SJCRH30 (cell line): ENCODE measurements around the gene OR2B6. TPM values are rescaled to one million over a fixed set of nuclear protein-coding genes. Genes with fewer than 3 reads are reported as not detected.
"Not testable (repeated sequence)": the region's sequence is repeated elsewhere in the genome, so short reads cannot be mapped to it uniquely, and the experiment has no call there.

Experiments
- DNase-seq, 2 experiments: peaks; one replicate each; pipeline ENCODE4 v3.0.0-alpha.2; 2015 to 2020
- H3K27ac ChIP-seq: fragments of 250-450 bp; sonication (Bioruptor Pico); 2 replicates; pipeline ENCODE4 v1.5.1; 2020; ENCODE audit warnings: mild to moderate bottlenecking, moderate library complexity
- H3K27me3 ChIP-seq: fragments of 250-450 bp; sonication (Bioruptor Pico); 2 replicates; pipeline ENCODE4 v1.5.1; 2020; ENCODE audit warnings: mild to moderate bottlenecking, moderate library complexity
- H3K36me3 ChIP-seq: fragments of 250-450 bp; sonication (Bioruptor Pico); 2 replicates; pipeline ENCODE4 v1.5.1; 2020; ENCODE audit warnings: mild to moderate bottlenecking, moderate library complexity
- H3K4me1 ChIP-seq: fragments of 250-450 bp; sonication (Bioruptor Pico); 2 replicates; pipeline ENCODE4 v1.5.1; 2020; ENCODE audit warnings: mild to moderate bottlenecking, moderate library complexity
- H3K4me3 ChIP-seq: fragments of 250-450 bp; sonication (Bioruptor Pico); 2 replicates; pipeline ENCODE4 v1.5.1; 2020; ENCODE audit warnings: mild to moderate bottlenecking, moderate library complexity
- H3K9me3 ChIP-seq: fragments of 250-450 bp; sonication (Bioruptor Pico); replicated peaks from 2 replicates; pipeline ENCODE4 v1.5.1; 2020; ENCODE audit warnings: mild to moderate bottlenecking, moderate library complexity
- total RNA-seq: library from RNA; depleted of rRNA; stranded (reverse); fragments of >200 nt; shearing (Covaris generic); gene quantifications from 2 replicates; pipeline ENCODE4 v1.2.3, GENCODE V29; 2014; rRNA removed

Gene OR2B6
- not detected in 2 replicates for total RNA-seq

DNA sequence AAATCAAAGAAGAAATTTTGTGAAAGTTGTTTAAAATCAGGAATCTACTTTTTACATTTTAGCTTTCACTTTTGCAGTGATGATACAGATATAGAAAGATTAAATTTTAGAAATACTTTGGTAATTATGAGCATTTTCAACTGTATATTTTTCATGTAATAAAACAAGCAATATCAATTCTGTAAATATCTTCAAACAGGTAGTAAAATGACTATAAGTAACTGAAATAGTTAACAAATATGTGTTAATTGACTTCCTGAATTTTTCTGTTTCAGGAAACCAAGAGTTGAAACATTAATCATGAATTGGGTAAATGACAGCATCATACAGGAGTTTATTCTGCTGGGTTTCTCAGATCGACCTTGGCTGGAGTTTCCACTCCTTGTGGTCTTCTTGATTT lies at the start of gene OR2B6:
Gene OR2B6 (plus strand): TSS at position 301 of the 400 bp plus-strand sequence. CDS start 0 bp downstream, at position 301.
- Histone ChIP-seq H3K27me3 (no peaks in the 10 kb centered on the region), H3K36me3 (no peaks in the 10 kb centered on the region), H3K4me1 (no peaks in the 10 kb centered on the region)

DNA sequence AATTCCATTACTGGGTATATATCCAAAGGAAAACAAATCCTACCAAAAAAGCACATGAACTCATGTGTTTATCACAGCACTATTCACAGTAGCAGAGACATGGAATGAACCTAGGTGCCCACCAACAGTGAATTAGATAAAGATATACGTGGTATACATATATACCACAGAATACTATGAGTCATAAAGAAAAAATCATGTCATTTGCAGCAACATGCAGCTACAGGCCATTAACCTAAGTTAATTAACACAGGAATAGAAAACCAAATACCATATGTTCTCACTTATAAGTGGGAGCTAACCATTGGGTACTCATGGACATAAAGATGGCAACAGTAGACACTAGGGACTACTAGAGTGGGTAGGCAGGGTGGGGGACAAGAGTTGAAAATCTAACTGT lies 49.0 kb upstream of the OR2B6 start:
- Histone ChIP-seq H3K4me1 (peaks cover 13% of the 10 kb centered on the region; the same call in 1 of the 2 replicates), H3K36me3 (no peaks in the 10 kb centered on the region), H3K27me3 (no peaks in the 10 kb centered on the region), H3K9me3 (no peaks in the 10 kb centered on the region), H3K4me3 (no peak overlapping the region), H3K27ac (peak overlapping the region; percentile 22)
- DNase-seq, result no peak

More for the DNA sequence above, at the start of gene OR2B6:
- no peak within 1 kb of the TSS for H3K27ac ChIP-seq
- no peaks in the 10 kb centered on the region for H3K9me3 ChIP-seq
- H3K4me3 ChIP-seq, result no peak within 1 kb of the TSS
- DNase-seq, result no peak

- Histone ChIP-seq H3K4me1 (peaks cover 11% of the 10 kb centered on the region; the same call in 1 of the 2 replicates), H3K9me3 (no peaks in the 10 kb centered on the region), H3K27ac (no peak within 1 kb of the TSS), H3K4me3 (no peak within 1 kb of the TSS), H3K27me3 (no peaks in the 10 kb centered on the region), H3K36me3 (no peaks in the 10 kb centered on the region)
- no peak for DNase-seq
Measured at GRCh38 chr6:27911956-27912446, 45.0 kb upstream of the OR2B6 start, which contains the start of gene OR2B2. TSS of gene OR2B2 (minus strand) at chr6:27912396. CDS start at chr6:27912319, 77 bp downstream.

DNA sequence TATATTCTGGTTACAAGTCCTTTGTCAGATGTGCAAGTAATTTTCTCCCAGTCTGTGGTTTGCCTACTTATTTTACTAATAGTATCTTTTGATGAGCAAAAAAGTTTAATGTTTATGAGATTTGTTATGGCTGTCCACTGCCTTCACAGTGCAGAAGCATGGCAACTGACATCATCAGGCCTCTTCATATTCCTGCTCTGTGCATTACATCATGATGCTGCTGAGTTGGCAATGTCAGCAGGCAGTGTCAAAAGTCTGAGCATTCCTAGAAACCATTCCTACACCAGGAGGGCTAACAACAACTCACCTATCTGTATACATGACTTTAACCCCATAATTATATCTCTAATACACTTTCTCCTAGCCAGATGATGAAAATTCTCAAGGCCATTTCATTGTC lies 34.1 kb upstream of the OR2B6 start:
- no peak for DNase-seq
- no peak overlapping the region for H3K4me3 ChIP-seq
- H3K27ac ChIP-seq, result no peak overlapping the region
- no peaks in the 10 kb centered on the region for H3K36me3 ChIP-seq
- no peaks in the 10 kb centered on the region for H3K9me3 ChIP-seq
- no peaks in the 10 kb centered on the region for H3K27me3 ChIP-seq
- no peaks in the 10 kb centered on the region for H3K4me1 ChIP-seq

DNA sequence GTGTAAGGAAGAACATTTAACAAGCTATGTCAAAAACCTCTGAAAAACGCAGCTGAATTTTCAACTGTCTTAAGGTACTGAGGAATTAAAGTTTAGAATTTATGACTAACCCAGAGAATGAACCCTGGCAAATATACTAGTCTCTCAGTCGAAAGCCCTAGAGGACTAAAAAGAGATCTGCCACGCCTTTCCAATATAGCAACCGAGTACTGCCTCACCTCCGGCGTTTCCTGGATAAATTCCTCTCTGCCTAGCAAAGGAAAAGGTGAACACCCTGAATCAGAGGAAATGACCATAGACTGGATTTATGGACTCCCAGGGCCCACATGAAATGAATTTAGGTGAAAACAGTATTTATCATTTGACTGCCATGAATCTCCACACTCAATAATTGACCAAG lies 32.9 kb upstream of the OR2B6 start:
- Histone ChIP-seq H3K4me1 (no peaks in the 10 kb centered on the region), H3K27ac (no peak overlapping the region), H3K9me3 (no peaks in the 10 kb centered on the region), H3K4me3 (no peak overlapping the region), H3K36me3 (no peaks in the 10 kb centered on the region), H3K27me3 (no peaks in the 10 kb centered on the region)
- no peak for DNase-seq

DNA sequence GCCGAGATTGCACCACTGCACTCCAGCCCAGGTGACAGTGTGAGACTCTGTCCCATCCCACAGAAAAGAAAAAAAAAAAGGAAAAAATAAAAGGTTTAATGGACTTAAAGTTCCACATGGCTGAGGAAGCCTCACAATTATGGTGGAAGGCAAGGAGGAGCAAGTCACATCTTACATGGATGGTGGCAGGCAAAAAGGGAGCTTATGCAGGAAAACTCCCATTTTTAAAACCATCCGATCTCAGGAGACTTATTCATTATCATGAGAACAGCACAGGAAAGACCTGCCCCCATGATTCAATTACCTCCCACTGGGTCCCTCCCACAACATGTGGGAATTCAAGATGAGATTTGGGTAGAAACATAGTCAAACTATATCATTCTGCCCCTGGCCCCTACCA lies 29.0 kb upstream of the OR2B6 start:
- DNase-seq, H3K27ac ChIP-seq: not testable (repeated sequence)

GRCh38 chr6:27929930-27930329 lies 27.1 kb upstream of the OR2B6 start:
- H3K27ac ChIP-seq, DNase-seq, H3K9me3 ChIP-seq, H3K36me3 ChIP-seq, H3K27me3 ChIP-seq, H3K4me3 ChIP-seq, H3K4me1 ChIP-seq: not testable (repeated sequence)

More for the DNA sequence above, 29.0 kb upstream of the OR2B6 start:
- not testable (repeated sequence) for H3K4me3 ChIP-seq, H3K36me3 ChIP-seq, H3K9me3 ChIP-seq, H3K4me1 ChIP-seq, H3K27me3 ChIP-seq

GRCh38 chr6:27931209-27931608 lies 25.8 kb upstream of the OR2B6 start:
- Histone ChIP-seq H3K9me3 (no peaks in the 10 kb centered on the region), H3K27me3 (no peaks in the 10 kb centered on the region), H3K36me3 (no peaks in the 10 kb centered on the region), H3K4me1 (no peaks in the 10 kb centered on the region), H3K4me3 (no peak overlapping the region), H3K27ac (no peak overlapping the region)
- no peak for DNase-seq

DNA sequence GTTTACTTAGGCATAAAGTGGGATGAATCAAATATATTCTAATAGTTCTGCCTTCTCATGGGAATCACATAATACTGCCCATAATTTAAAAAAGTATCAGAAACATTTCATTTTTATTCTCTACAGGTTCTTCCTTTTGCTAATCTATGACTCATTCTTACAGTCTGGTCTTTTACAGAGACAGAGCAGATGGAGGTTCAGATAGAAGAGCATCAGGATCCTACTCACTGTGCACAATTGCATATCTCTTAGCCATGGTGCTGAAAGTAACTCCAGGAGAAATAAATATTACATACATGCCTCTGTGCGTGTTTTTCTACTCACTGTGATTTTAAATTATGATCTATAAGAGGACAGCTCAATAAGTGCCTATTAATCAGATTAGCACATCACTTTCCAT lies 16.3 kb upstream of the OR2B6 start:
- H3K27me3 ChIP-seq, result no peaks in the 10 kb centered on the region
- no peaks in the 10 kb centered on the region for H3K4me1 ChIP-seq
- no peaks in the 10 kb centered on the region for H3K36me3 ChIP-seq
- H3K9me3 ChIP-seq, result no peaks in the 10 kb centered on the region
- no peak overlapping the region for H3K4me3 ChIP-seq
- DNase-seq, result no peak
- no peak overlapping the region for H3K27ac ChIP-seq

DNA sequence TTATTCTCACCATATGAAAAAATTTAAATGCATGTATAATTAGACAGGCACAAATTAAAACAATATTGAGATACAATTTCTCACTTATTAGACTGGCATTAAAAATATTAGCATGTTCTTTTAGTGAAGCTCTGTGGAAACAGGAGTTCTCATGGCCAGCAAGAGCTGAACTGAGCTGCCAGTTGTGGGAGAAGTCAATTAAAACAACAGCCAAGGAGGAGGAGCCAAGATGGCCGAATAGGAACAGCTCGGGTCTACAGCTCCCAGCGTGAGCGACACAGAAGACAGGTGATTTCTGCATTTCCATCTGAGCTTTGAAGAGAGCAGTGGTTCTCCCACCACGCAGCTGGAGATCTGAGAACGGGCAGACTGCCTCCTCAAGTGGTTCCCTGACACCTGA lies 14.0 kb upstream of the OR2B6 start:
- not testable (repeated sequence) for H3K27ac ChIP-seq, H3K9me3 ChIP-seq, H3K4me1 ChIP-seq, H3K36me3 ChIP-seq, H3K27me3 ChIP-seq, DNase-seq, H3K4me3 ChIP-seq

- no peak for DNase-seq
- no peak overlapping the region for H3K27ac ChIP-seq
- H3K4me3 ChIP-seq, result no peak overlapping the region
- H3K9me3 ChIP-seq, result no peaks in the 10 kb centered on the region
- H3K27me3 ChIP-seq, result no peaks in the 10 kb centered on the region
- H3K4me1 ChIP-seq, result no peaks in the 10 kb centered on the region
- H3K36me3 ChIP-seq, result no peaks in the 10 kb centered on the region
Measured at GRCh38 chr6:27948237-27948636, 8.8 kb upstream of the OR2B6 start.

DNA sequence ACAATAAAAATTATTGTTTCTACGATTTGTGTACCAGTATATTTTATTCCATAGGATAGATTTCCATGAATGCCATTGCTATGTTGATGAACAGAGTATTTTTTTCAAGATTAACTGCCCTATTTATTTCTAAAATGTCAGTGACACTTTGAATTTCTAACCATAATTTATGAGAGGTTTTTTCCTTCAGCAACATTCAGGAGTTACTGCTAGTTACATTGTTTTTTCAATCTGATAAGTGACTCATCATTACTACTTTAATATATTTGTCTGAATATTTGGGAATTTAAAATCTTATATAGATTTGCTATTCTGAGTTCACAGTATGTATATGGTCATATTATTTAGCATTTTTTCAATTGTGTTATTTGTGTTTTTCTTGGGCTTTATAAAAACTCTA lies 6.0 kb upstream of the OR2B6 start:
- Histone ChIP-seq H3K27ac (no peak overlapping the region), H3K9me3 (no peaks in the 10 kb centered on the region), H3K27me3 (no peaks in the 10 kb centered on the region), H3K4me1 (no peaks in the 10 kb centered on the region), H3K4me3 (no peak overlapping the region), H3K36me3 (no peaks in the 10 kb centered on the region)
- DNase-seq, result no peak

- Histone ChIP-seq H3K27ac (no peak overlapping the region), H3K27me3 (no peaks in the 10 kb centered on the region), H3K9me3 (no peaks in the 10 kb centered on the region), H3K4me3 (no peak overlapping the region), H3K36me3 (no peaks in the 10 kb centered on the region), H3K4me1 (no peaks in the 10 kb centered on the region)
- no peak for DNase-seq
Measured at GRCh38 chr6:27957516-27957915, 475 bp downstream of the OR2B6 start.

DNA sequence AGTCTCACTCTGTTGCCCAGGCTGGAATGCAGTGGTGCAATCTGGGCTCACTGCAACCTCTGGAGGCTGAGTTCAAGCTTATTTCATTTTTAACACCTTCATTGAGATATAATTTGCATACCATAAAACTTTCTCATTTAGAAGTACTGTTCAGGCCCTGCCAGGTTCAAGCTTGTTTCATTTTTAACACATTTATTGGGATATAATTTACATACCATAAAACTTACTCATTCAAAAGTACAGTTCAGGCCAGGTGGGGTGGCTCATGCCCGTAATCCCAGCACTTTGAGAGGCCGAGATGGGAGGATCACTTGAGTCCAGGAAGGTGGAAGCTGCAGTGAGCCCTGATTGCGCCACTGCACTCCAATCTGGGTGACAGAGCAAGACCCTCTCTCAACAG lies 5.5 kb downstream of the OR2B6 start:
- Histone ChIP-seq H3K4me3 (no peak overlapping the region), H3K9me3 (no peaks in the 10 kb centered on the region), H3K36me3 (no peaks in the 10 kb centered on the region), H3K4me1 (no peaks in the 10 kb centered on the region), H3K27me3 (no peaks in the 10 kb centered on the region), H3K27ac (no peak overlapping the region)
- DNase-seq, result no peak

DNA sequence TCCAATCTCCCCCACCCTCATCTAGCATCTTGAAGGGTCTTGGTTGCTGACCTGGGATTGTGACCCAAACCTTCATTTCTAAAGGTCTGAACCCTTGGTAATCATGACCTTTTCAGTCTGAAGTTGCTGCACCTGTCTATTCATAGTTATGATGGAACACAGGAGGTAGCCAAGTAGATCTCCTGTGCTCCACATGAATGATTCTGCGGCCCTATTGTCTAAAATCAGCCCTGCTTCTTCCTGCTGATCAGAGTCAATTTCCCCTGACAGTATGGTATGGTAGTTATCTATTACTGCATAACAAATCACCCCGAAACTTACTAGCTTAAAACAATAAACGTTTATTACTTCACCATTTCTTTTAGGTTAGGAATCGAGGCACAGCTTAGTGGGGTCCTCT lies 9.0 kb downstream of the OR2B6 start:
- H3K4me1 ChIP-seq, result no peaks in the 10 kb centered on the region
- H3K36me3 ChIP-seq, result no peaks in the 10 kb centered on the region
- H3K4me3 ChIP-seq, result no peak overlapping the region
- no peak for DNase-seq
- no peaks in the 10 kb centered on the region for H3K27me3 ChIP-seq
- H3K27ac ChIP-seq, result no peak overlapping the region
- H3K9me3 ChIP-seq, result no peaks in the 10 kb centered on the region

DNA sequence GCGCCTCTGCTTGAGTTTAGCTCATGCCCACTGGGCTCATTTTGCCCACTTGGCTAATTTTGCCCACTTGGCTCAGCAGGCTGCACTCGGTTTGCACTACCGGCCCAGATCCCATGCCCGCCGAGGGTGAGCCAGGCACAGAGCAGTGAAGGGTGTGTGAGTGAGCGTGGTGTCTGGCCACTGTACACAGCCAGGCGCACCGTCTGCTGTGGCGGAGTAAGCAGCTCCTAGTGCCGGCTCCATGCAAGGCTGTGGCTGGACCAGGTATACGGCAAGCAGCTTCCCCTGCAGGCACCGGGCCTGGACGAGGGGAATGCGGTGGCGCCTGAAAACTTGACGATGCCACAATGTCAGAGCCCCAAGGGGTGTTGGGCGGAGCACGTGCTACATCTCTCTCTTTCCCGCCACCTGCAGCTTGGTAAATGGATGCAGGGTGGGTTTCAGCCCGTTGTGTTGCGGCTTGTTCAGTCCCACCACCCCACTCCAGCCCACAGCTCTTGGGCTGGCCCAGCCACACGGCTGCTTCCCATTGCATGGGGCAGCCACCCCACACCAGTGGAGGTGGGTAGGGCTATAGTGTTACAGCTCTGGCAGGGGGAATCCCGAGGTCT lies 9.9 kb downstream of the OR2B6 start:
- Histone ChIP-seq H3K36me3 (no peaks in the 10 kb centered on the region), H3K4me3 (no peak overlapping the region), H3K27ac (no peak overlapping the region), H3K9me3 (no peaks in the 10 kb centered on the region), H3K27me3 (no peaks in the 10 kb centered on the region), H3K4me1 (no peaks in the 10 kb centered on the region)
- no peak for DNase-seq
